ENCODE data around the gene CEPT1. TPM values are rescaled to one million over a fixed set of nuclear protein-coding genes. Genes with fewer than 3 reads are reported as not detected.

The CEPT1 gene
- total and polyA plus RNA-seq, 9 of the 15 experiments (the other 6 are each of a cell fraction or from before 2014, with no cell fraction given) = 24.4 to 72.6 (median 42.4) TPM

DNA sequence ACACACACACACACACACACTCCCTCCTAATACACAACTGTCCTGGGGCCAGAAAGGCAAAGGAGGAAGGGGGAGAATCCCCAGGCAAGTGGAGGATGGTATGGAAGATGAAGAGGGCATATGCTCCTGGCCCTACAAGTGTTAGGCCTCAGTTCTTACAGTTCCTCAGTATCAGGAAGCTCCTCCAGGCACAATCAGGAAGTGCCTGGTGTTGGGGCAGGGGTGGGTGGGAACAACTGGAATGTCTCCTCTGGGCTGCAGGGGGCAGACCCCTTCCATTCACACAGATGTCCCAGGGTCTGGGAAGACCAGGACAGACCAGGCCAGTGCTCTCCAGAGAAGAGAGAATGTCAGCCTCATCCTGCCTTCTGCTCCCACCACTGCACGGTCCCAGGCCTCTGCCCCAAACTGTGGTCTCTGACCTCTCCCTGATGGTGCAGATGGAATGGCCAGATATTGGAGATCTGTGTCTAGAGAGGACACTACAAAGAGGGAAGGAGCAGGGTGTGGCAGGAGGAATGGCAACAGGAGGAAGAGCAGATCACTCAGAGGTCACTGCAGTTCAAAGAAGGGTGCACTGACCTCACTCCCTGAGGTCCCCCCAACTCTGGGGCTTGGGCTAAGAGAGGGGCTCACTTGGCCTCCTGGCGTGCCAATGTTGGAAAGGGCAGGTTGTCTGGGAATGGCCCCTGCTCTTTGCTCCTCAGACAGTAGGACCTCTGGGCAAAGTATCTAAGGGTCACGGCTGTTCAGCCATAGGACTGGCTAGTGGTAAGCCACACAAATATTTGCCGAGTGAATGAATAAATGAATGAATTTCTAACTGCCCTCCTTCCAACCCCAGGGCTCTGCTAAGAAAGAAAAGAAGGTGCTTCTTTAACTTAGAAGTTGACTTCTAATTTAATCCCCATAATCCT lies 62.9 kb downstream of the CEPT1 start (continued):
- TF ChIP-seq ZFP30 (CRISPR knock-in tag; IDR thresholded peaks at IDR 0.05; ENCODE audit: borderline replicate concordance) (no peak), ZC3H4 (CRISPR knock-in tag; IDR thresholded peaks at IDR 0.05; ENCODE audit: borderline replicate concordance) (no peak), CTBP1 (IDR thresholded peaks at IDR 0.05; ENCODE audit: borderline replicate concordance) (peak; percentile 64; the same call in 1 of the 2 replicates), ELF4 (CRISPR knock-in tag; IDR thresholded peaks at IDR 0.05) (peak; percentile 84), NEUROD1 (IDR thresholded peaks at IDR 0.05; ENCODE audit: borderline replicate concordance, low read depth, low read length, partially characterized antibody) (no peak), KLF13 (tag; IDR thresholded peaks at IDR 0.05; ENCODE audit: borderline replicate concordance, low read depth) (no peak), ZEB2 (IDR thresholded peaks at IDR 0.05) (no peak)
- TF ChIP-seq, protein P1, sequence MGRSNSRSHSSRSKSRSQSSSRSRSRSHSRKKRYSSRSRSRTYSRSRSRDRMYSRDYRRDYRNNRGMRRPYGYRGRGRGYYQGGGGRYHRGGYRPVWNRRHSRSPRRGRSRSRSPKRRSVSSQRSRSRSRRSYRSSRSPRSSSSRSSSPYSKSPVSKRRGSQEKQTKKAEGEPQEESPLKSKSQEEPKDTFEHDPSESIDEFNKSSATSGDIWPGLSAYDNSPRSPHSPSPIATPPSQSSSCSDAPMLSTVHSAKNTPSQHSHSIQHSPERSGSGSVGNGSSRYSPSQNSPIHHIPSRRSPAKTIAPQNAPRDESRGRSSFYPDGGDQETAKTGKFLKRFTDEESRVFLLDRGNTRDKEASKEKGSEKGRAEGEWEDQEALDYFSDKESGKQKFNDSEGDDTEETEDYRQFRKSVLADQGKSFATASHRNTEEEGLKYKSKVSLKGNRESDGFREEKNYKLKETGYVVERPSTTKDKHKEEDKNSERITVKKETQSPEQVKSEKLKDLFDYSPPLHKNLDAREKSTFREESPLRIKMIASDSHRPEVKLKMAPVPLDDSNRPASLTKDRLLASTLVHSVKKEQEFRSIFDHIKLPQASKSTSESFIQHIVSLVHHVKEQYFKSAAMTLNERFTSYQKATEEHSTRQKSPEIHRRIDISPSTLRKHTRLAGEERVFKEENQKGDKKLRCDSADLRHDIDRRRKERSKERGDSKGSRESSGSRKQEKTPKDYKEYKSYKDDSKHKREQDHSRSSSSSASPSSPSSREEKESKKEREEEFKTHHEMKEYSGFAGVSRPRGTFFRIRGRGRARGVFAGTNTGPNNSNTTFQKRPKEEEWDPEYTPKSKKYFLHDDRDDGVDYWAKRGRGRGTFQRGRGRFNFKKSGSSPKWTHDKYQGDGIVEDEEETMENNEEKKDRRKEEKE (IDR thresholded peaks at IDR 0.05; ENCODE audit: borderline replicate concordance in 1 of 2, control insufficient read depth in 1 of 2, low read depth in 2 of 2, low read length in 1 of 2) = no peak
- TF ChIP-seq, protein P2, sequence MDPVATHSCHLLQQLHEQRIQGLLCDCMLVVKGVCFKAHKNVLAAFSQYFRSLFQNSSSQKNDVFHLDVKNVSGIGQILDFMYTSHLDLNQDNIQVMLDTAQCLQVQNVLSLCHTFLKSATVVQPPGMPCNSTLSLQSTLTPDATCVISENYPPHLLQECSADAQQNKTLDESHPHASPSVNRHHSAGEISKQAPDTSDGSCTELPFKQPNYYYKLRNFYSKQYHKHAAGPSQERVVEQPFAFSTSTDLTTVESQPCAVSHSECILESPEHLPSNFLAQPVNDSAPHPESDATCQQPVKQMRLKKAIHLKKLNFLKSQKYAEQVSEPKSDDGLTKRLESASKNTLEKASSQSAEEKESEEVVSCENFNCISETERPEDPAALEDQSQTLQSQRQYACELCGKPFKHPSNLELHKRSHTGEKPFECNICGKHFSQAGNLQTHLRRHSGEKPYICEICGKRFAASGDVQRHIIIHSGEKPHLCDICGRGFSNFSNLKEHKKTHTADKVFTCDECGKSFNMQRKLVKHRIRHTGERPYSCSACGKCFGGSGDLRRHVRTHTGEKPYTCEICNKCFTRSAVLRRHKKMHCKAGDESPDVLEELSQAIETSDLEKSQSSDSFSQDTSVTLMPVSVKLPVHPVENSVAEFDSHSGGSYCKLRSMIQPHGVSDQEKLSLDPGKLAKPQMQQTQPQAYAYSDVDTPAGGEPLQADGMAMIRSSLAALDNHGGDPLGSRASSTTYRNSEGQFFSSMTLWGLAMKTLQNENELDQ (CRISPR knock-in tag; IDR thresholded peaks at IDR 0.05; ENCODE audit: borderline replicate concordance) = no peak
- TF ChIP-seq, protein P3, sequence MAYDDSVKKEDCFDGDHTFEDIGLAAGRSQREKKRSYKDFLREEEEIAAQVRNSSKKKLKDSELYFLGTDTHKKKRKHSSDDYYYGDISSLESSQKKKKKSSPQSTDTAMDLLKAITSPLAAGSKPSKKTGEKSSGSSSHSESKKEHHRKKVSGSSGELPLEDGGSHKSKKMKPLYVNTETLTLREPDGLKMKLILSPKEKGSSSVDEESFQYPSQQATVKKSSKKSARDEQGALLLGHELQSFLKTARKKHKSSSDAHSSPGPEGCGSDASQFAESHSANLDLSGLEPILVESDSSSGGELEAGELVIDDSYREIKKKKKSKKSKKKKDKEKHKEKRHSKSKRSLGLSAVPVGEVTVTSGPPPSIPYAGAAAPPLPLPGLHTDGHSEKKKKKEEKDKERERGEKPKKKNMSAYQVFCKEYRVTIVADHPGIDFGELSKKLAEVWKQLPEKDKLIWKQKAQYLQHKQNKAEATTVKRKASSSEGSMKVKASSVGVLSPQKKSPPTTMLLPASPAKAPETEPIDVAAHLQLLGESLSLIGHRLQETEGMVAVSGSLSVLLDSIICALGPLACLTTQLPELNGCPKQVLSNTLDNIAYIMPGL (CRISPR knock-in tag; IDR thresholded peaks at IDR 0.05) = no peak

All from K562 (cell line).